Measurements from ENCODE around the gene NDC80.

NDC80 gene

DNA sequence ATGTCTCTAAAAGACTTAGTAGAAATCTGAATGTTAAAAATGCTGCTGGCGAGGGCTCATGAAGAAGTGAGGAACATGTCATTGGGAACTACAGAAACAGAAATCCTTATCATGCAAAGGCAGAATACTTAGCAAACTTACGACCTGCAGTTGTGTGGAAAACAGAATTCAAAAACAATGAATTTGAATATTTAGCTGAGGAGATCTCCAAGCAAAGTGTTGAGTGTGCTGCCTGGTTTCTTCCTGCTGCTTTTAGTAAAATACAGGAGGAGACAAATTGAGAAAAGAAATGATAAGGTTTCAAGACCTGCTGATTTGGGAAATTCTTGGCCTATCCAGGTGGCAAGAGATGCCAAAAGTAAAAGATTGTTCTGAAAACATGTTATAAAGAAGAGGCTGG, 38.6 kb upstream of the NDC80 start:
- no peak overlapping the region for H3K4me3 ChIP-seq (ENCODE audit: low read depth, low read length)
- no peaks in the 10 kb centered on the region for H3K27me3 ChIP-seq
- H3K9me3 ChIP-seq, result no peaks in the 10 kb centered on the region
- H3K36me3 ChIP-seq, result no peaks in the 10 kb centered on the region
- TF ChIP-seq, protein P1, sequence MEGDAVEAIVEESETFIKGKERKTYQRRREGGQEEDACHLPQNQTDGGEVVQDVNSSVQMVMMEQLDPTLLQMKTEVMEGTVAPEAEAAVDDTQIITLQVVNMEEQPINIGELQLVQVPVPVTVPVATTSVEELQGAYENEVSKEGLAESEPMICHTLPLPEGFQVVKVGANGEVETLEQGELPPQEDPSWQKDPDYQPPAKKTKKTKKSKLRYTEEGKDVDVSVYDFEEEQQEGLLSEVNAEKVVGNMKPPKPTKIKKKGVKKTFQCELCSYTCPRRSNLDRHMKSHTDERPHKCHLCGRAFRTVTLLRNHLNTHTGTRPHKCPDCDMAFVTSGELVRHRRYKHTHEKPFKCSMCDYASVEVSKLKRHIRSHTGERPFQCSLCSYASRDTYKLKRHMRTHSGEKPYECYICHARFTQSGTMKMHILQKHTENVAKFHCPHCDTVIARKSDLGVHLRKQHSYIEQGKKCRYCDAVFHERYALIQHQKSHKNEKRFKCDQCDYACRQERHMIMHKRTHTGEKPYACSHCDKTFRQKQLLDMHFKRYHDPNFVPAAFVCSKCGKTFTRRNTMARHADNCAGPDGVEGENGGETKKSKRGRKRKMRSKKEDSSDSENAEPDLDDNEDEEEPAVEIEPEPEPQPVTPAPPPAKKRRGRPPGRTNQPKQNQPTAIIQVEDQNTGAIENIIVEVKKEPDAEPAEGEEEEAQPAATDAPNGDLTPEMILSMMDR (IDR thresholded peaks at IDR 0.05; ENCODE audit: low read depth, low read length), result no peak
- H3K4me1 ChIP-seq, result no peaks in the 10 kb centered on the region
- no peak for DNase-seq

DNA sequence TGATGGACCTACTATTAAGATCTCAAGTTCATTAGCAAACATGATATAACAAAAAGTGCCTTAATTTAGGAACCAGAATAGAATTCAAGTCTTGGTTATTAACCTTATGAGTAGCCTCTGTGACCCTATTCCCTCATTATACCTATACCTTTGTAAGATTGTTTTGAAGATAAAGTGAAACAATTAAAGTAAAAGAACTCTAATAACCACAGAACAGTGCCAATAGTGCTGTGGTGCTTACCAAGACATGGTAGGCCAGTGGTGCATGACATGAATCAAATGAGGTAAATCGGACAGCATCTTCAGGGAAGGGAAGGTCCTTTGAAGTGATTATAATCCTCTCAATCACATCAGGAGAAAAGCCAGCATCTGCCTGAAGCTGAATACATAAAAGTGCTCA, 36.5 kb upstream of the NDC80 start:
- DNase-seq, result no peak
- Histone ChIP-seq H3K27me3 (no peaks in the 10 kb centered on the region), H3K36me3 (no peaks in the 10 kb centered on the region), H3K4me1 (no peaks in the 10 kb centered on the region), H3K4me3 (ENCODE audit: low read depth, low read length) (no peak overlapping the region), H3K9me3 (no peaks in the 10 kb centered on the region)
- TF ChIP-seq, protein P1 (IDR thresholded peaks at IDR 0.05; ENCODE audit: low read depth, low read length), result no peak

- no peak overlapping the region for H3K4me3 ChIP-seq (ENCODE audit: low read depth, low read length)
- TF ChIP-seq, protein P1 (IDR thresholded peaks at IDR 0.05; ENCODE audit: low read depth, low read length), result no peak
- DNase-seq, result no peak
- H3K36me3 ChIP-seq, result no peaks in the 10 kb centered on the region
- no peaks in the 10 kb centered on the region for H3K27me3 ChIP-seq
- no peaks in the 10 kb centered on the region for H3K9me3 ChIP-seq
- no peaks in the 10 kb centered on the region for H3K4me1 ChIP-seq
These were observed 35.9 kb upstream of the NDC80 start for GRCh38 chr18:2535419-2535910.

GRCh38 chr18:2536063-2536462, 35.3 kb upstream of the NDC80 start:
- no peaks in the 10 kb centered on the region for H3K27me3 ChIP-seq
- DNase-seq, result no peak
- no peak overlapping the region for H3K4me3 ChIP-seq (ENCODE audit: low read depth, low read length)
- TF ChIP-seq, protein P1 (IDR thresholded peaks at IDR 0.05; ENCODE audit: low read depth, low read length), result no peak
- no peaks in the 10 kb centered on the region for H3K9me3 ChIP-seq
- no peaks in the 10 kb centered on the region for H3K36me3 ChIP-seq
- no peaks in the 10 kb centered on the region for H3K4me1 ChIP-seq

- Histone ChIP-seq H3K36me3 (no peaks in the 10 kb centered on the region), H3K4me1 (no peaks in the 10 kb centered on the region), H3K9me3 (no peaks in the 10 kb centered on the region), H3K27me3 (no peaks in the 10 kb centered on the region), H3K4me3 (ENCODE audit: low read depth, low read length) (no peak overlapping the region)
- TF ChIP-seq, protein P1 (IDR thresholded peaks at IDR 0.05; ENCODE audit: low read depth, low read length), result no peak
- DNase-seq, result no peak
These were observed 34.9 kb upstream of the NDC80 start for GRCh38 chr18:2536493-2536892.

GRCh38 chr18:2537296-2537695, 34.1 kb upstream of the NDC80 start:
- Histone ChIP-seq H3K4me3 (ENCODE audit: low read depth, low read length) (no peak overlapping the region), H3K9me3 (no peaks in the 10 kb centered on the region), H3K36me3 (no peaks in the 10 kb centered on the region), H3K27me3 (no peaks in the 10 kb centered on the region), H3K4me1 (no peaks in the 10 kb centered on the region)
- DNase-seq, result no peak
- TF ChIP-seq, protein P1 (IDR thresholded peaks at IDR 0.05; ENCODE audit: low read depth, low read length), result no peak
